SIG-M5 treated with dmso at 0.1 percent for 504 hours (cell line): ENCODE results near the gene COLEC11.

ENCODE experiments used
- DNase-seq: peaks from one replicate; lab custom pipeline; 2025; ENCODE audit not compliant: unreplicated experiment; lab: John Stamatoyannopoulos, UW

Gene COLEC11

DNA sequence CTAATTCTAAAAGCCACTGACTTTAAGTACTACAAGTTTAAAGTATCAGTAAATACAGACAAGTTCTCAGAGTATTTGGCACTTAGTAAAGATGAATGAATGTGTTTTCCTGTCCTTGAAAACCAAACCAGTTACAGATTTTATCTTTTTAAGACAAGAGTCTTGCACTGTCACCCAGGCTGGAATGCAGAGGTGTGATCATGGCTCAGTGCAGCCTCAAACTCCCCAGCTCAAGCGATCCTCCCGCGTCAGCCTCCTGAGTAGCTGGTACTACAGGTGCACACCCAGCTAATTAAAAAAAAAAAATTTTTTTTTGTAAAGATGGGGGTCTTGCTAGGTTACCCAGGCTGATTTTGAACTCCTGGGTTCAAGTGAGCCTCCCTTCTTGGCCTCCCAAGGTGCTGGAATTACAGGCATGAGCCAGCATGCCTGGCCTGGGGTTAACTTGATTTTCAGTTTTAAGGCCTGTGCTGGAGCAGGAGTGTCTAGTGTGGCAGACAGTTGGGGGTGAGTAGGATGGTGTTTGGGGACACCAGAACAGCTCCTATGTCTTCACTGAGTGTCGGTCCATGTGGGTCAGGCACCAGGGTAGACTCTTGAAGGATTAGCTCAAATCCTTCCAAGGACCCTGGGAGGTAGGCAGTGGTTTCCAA is 10.2 kb upstream of the COLEC11 start:
- DNase-seq: no peak

DNA sequence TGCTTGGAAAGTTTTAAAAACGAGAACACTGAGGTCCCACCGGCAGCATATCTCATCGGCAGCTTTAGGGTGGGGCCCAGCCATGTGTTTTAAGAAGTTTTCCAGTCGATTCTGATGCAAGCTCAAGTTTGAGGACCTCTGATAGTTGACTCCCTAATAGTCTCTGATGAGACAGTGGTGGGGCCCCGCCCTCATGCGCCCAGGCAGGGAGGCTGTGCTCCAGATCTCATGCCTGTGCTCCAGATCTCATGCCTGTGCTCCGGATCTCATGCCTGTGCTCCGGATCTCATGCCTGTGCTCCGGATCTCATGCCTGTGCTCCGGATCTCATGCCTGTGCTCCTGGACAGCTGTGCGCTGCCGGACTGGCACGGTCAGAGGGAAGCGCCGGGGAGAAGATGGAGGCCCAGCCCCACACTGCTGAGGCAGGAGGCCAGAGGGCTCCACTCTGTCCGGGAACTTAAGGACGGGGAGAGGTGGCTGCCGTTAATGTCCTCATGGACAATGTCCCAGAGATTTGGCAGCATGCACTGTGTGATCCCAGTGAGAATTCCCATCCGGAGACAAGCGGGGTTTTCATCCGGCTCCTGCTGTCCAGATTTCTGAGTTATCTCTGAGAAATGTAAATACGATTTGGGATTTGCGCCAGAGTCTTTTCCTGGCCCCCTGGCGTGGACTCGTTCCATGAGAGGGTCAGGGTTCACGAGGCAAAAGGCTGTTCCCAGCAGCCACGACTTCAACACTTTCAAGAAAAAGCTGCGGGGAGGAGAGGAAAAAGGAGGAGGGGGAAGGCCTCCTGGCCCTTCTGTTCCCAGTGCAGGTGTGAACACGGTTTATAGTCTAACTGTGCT is 9.4 kb upstream of the COLEC11 start:
- no peak for DNase-seq

DNA sequence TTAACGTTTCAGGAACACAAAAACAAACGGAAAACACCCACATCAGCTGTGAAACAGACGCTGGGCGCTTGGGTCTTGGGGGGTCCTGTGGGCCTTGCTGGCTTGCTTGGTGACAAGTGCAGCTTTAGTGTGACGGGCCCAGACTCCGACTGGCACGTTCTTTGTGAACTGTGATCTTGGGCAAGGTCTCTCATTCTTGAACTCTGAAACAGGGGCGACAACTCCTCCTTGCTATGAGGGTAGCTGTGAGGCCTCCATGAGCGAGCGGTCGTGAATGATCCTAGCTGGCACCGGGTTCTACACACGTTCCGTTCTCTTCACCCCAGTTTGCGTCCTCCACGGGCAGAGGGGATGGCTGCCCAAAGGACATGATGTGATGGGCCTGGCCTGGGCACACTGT is 8.7 kb upstream of the COLEC11 start:
- DNase-seq: no peak

DNA sequence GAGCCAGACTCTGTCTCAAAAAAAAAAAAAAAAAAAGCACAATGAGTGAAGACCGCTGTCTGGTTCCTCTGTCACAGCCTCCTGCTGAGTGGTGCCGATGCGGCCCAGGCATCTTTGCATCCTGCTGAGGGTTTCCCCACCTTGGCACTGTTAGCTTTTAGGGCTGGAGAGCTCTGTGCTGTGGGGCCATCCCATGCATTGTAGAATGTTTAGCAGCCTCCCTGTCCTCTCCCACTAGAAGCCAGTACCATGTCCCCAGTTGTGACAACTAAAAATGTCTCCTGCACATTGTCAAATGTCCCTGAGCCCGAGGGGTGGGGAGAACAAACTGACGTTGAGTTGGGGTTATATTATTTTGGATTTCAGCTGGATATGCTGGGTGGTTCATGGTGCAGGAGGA is 7.9 kb upstream of the COLEC11 start:
- no peak for DNase-seq

DNA sequence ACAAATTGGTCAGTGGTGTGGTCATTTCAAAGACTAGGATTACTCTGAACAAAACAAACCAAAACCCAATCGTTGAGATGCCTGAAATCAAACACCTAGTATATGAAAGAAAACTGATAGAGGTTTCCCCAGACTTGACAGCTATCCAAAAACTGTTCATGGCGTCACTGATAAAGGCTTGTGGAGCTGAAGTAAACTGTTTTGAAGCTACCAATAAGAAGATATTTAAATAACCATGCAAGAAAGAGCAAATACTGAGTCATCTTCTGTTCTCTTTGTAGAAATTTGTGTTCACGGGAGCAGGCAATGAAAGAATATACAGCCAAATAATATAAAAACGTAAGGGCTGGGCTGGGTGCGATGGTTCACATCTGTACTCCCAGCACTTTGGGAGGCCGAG is 7.5 kb upstream of the COLEC11 start:
- DNase-seq: no peak

DNA sequence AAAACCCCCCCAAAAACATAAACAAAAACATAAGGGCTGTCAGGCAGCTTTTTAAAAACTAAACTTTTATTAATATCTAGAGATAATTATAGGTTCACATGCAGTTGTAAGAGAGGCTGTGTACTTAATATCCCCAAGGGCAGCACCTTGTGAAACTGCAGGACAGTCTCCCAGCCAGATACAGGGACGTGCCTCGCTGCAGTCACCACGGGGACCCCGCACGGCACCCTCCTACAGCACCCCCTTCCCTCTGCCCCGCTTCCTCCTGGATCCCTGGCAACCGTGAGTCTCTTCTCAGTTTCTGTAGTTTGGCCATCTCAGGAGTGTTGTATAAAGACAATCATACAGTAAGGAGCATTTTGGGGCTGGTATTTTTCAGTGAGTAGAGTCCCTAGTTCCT is 6.8 kb upstream of the COLEC11 start:
- DNase-seq: no peak

DNA sequence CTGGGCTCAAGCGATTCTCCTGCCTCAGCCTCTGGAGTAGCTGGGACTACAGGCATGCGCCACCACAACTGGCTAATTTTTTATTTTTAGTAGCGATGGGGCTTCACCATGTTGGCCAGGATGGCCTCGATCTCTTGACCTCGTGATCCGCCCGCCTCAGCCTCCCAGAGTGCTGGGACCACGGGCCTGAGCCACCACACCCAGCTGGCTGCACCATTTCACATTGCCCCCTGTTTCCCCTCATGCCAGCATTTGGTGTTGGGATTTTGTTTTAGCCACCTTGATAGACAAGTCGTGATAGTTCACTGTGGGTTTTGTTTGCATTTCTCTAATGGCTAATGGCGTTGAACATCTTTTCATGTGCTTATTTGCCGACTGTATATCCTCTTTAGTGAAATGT is 5.8 kb upstream of the COLEC11 start:
- DNase-seq: no peak

DNA sequence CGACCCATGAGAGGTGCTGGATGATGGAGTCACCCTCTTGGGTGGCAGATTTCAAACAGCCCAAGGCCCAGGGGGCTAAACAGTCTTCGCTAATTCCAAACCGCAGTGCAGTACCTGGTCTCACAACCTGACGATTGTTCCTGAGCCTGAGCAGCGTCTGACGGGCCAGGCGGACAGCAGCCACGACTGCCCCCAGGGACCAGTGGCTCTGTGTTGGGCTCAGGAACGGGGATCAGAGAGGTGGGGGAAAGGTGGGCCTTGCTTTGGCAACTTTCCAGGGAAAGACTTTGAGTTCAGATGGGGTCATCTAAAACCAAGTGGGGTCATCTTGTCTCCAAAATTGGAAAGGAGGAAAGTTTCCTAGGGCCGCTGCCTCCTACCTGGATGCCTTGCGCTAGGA is 492 bp downstream of the COLEC11 start:
- DNase-seq: no peak

DNA sequence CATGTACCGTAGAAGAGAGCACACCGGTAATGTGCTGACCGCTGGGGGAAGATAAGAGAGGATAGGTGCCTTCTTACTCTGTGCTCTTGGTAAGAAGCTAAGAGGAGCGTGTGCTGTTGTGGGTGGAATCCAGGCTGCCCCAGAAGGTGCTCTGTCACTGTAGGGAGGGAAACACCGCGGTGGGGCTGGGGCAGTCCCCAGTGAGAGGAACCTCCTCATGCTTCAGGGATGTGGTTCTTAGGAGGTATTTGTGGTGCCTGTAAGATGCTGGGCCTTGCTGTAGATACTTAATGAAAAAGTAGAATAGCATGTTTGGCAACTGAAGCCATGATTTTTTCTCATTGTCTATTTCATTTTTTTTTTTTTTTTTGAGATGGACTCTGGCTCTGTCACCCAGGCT is 1.1 kb downstream of the COLEC11 start:
- DNase-seq: no peak

DNA sequence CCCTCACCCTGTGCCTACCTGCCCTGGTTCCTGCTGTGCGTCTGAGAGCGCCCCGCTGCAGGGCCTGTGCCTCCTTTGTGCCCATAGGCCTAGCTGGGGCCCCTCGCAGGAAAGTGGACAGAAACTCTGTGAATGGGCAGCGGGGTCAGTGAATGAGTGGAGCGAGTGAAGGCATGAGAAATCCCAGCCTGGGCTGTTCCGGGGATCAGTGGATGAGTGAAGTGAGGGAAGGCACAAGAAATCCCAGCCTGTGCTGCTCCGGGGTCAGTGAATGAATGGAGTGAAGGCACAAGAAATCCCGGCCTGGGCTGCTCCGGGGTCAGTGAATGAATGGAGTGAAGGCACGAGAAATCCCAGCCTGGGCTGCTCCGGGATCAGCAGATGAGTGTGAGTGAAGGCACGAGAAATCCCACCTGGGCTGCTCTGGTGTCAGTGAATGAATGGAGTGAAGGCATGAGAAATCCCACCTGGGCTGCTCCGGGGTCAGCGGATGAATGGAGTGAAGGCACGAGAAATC is 2.0 kb downstream of the COLEC11 start:
- DNase-seq: no peak

DNA sequence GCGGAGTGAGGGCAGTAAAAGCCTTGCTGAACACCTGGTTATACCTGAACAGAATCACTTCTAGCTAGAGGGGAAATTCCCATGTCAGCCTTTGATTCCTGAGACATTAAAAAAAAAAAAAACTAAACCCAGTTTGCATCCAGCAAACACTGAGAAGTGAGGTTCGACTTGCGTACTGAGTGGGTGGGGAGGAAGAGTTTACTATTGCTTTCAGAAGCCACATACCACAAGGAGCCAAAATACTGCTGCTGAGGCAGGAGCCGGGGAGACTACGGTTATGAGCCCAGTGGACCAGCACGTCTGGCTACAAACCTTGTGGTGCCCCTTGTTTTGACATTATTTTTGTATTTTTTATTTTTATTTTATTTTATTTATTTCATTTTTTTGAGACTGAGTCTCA is 2.7 kb downstream of the COLEC11 start:
- DNase-seq: no peak

DNA sequence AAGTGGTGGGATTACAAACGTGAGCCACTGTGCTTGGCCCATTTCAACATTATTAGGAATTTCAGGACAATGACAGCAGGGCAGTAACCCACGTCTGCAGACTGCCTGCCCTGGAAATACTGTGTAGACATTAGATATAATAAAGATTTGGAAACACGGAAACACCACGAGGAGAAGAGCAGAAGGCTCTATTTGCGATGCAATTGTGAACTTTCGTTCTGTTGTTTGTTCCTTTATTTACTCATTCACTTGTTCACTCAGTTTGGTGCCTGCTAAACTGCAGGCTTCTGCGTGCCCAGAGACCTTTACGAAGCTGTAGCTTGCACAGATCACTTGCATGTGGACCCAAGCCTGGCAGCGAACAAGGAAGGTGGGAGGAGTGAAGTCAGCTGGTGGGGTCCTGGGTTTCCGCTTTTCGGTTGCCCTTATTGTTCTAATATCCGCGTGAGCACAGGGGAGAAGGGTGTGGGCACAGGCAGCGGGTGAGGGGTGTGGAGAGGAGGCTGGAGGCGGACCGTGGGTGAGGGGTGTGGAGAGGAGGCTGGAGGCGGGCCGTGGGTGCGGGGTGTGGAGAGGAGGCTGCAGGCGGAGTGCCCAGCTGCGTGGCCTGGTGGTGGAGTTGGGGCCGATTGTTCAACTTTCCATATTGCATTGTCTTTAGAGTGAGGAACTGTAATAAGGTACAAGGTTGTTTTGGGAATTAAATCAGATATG is 3.4 kb downstream of the COLEC11 start:
- no peak for DNase-seq

DNA sequence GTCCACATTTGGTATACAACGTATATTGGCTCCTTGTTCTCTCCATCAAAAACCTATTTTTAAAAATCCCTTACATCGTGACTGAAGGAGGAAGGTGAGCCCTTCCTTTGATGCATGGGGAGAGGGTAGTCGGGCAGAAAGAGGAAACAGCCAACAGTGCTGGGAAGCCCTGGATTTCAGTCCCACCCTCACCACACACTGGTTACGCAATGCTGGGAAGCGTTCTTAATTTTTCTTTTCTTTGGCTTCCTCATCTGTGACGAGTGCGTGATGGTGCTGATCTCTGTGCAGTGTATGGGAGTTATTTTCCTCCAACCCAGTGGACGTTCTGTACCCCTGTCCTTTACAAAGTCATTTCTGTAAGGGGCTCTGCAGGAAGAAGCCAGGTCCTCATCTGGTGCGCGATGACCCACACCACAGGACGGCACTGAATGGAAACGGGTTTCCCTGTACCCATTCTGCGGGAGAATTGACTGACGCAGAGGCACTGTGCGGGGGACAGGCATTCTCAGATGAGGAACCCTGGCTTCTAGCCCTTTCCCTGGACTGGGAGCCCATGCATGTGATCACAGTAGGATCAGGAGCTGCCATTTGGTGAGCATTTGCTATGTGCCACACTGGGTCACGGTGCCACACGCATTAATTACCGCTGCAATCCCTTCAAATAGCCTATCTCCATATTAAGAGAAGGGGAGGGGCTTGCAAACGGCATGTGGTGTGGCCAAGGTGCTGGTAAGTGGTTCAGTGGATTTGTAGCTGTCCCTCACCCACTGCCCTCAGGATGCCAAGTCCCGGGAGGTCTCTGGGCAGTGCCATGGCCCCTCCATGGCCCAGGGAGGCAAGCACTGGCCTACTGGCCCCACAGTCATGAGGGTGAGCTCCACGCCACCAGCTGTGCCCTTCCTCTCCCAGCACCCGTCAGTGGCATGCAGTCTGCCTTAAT is 4.3 kb downstream of the COLEC11 start:
- no peak for DNase-seq

DNA sequence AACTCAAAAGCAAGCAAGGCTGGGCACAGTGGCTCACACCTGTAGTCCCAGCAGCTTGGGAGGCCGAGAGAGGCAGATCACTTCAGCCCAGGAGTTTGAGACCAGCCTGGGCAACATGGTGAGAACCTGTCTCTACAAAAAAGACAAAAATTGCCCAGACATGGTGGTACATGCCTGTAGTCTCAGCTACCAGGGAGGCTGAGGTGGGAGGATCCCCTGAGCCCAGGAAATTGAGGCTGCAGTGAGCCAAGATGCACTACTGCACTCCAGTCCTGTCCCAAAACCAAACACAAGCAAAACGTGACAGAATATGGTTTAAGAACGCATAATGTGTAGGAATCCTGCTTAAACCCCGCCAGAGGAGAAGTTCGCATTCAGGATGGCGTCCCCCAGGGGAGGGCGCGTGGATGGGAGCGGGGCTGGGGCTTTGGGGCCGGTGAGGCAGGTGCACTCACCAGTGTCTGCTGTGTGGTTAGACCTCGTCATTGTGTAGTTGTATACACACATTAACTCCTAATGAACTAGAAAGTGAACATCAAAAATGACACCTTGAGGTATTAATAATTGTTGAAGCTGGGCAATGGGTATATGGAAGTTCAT is 5.4 kb downstream of the COLEC11 start:
- DNase-seq: no peak

DNA sequence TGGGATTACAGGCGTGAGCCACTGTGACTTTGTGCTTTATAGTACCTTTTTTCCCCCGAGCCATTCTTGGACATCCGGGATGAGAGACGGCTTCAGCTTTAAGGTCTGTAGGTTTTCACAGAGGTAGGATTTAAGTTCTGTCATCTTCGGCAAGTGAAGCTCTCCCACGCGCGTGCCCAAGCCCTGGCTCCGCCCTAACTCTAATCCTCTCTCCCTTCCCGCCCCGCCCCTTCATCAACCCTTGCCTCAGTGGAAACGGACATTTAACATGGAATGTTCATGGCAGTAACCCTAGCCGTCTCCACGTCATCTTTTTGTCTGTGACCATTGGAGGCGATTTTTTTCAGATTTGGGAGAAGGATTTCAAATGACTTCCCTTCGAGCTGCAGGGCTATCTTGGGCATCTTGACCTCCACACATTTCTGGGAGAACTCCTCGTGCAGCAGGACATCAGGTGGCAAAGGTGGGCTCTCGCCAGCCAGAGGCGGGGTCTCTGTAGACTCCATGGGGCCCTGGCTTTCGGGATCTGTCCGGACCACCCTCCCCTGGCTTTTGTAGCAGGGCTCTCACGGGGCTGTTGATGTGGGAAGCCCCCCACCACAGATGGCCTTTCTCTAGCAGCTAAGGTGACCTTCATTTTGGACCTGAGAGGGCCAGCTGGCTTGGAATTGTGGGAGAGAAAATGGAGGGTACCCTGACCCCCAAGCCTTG is 6.8 kb downstream of the COLEC11 start:
- DNase-seq: no peak

DNA sequence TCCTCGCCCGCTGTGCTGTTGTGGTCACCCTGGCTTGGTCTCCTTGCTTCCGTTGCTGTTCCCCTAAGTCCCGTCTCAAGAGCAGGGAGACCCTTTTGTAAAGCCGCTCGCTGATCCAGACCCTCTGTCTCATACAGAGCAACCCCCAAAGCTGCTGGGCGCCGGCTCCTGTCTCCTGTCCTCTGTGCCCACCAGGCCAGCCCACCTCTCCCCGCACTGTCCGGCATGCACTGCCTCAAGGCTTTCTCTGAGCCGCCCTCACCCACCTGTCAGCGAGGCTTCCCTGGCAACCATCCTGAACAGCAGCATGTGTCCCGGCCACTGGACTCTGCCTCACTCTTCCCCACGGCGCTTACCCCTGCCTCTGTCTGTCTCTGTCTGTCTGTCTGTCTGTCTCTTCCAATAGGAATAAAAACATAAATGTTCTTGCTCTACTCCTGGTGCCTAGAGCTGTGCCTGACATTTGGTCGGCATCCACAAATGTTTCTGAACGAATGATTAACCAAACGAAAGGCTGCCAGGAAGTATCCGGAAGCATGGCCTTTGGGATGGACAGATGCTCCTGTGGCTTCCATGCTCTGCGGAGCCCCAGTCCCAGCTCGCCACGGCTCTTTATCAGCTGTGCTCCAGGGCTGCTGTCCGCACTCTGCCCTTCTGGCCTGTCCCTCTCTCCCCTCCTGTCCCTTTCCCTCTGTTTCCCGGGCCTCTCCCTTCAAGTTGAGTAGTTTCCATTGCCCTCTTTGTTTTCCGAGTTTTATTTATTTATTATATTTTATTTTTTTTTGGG is 7.8 kb downstream of the COLEC11 start:
- DNase-seq: no peak

DNA sequence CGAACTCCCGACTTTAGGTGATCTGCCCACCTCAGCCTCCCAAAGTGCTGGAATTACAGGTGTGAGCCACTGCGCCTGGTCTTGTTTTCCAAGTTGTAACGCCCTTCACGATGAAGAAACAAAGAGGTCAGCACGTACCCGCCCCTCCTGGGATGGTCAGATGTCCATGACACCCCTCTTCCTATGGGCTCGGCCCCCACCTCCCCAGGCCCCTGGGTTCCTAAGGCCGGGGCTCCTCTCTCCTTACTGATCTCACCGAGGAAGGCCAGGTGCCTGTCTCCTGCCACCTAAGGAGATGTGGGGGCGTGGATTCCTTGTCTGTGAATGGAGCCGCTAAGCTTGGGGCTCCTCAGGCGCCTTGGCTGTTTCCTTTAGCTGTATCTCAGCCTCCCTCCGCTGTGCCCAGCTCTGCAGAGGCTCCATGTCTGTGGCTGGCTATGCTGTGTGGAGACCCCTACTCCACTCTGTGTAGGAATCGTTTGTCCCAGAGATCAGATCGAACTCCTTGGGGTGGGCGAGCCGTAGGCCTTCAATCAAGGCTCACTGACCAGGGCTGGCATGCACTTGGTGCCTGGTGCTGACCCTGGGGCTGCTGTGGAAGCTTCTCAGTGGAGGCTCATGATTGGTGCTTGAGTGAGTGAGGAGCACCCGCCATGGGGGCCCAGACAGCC is 8.8 kb downstream of the COLEC11 start:
- no peak for DNase-seq

DNA sequence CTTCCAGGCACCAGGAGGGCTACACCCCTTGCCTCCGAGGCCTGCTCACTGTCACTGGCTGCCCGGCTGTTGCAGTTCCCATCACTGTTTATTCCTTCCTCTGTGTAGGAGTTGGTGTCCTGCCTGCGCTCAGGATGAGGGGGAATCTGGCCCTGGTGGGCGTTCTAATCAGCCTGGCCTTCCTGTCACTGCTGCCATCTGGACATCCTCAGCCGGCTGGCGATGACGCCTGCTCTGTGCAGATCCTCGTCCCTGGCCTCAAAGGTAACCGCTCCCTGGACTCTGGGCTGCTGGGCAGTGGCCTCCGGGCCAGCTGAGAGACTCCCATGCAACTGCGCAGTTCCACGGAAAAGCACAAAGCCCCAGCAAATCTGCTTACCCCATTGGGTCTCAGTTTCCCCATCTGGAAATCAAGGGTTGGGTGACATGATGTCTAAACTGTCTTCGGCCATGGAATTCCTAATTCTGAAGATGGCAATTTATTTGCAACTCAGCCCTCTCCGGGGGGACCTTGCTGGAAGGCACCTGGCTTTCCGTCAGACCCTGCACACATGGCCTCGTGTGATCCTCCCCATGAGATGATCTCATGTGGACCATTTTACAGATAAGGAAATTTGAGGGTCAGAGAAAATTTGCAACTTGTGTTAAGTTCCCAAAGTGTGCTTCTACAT is 9.4 kb downstream of the COLEC11 start:
- no peak for DNase-seq
